DOHH2 (cell line): ENCODE data around the gene DNER.

Source experiments
- EZH2phosphoT487 ChIP-seq: fragments of 200-600 bp; sonication (generic); IDR thresholded peaks from 2 replicates; pipeline ENCODE4 v1.6.1; 2017; ENCODE audit warnings: borderline replicate concordance, mild to moderate bottlenecking, antibody characterized with exemption, low read length, moderate library complexity, mixed read lengths
- TF ChIP-seq, protein P1 (sequence below): fragments of 200-600 bp; sonication (generic); IDR thresholded peaks from one replicate; pipeline ENCODE4 v1.5.1; 2014; ENCODE audit warnings: antibody characterized with exemption, mild to moderate bottlenecking, low read depth, low read length; ENCODE audit not compliant: poor library complexity, severe bottlenecking

DNA sequence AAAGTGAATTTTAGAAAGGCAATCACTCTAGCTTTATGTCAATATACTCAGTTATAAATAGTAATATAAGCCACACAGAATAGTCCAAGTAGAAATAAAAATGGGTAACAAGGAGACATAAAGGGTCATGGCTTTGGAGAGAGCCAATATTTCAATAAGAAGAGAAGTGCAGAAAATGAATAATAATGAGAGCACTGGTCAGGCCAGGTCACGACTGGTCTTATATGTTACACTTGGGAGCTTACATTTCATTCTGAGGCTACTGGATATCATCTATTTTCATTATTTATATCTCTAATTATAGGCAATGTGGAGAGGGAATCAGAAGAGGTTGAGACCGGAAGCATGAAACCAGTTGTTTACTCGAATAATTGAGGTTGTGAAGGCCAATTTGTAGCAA lies 262.5 kb downstream of the DNER start:
- TF ChIP-seq, protein P1, sequence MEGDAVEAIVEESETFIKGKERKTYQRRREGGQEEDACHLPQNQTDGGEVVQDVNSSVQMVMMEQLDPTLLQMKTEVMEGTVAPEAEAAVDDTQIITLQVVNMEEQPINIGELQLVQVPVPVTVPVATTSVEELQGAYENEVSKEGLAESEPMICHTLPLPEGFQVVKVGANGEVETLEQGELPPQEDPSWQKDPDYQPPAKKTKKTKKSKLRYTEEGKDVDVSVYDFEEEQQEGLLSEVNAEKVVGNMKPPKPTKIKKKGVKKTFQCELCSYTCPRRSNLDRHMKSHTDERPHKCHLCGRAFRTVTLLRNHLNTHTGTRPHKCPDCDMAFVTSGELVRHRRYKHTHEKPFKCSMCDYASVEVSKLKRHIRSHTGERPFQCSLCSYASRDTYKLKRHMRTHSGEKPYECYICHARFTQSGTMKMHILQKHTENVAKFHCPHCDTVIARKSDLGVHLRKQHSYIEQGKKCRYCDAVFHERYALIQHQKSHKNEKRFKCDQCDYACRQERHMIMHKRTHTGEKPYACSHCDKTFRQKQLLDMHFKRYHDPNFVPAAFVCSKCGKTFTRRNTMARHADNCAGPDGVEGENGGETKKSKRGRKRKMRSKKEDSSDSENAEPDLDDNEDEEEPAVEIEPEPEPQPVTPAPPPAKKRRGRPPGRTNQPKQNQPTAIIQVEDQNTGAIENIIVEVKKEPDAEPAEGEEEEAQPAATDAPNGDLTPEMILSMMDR: no peak
- no peak for TF ChIP-seq EZH2phosphoT487
